NCI-H510A treated with DMSO at 0.1 percent for 48 hours (cell line): ENCODE results near the gene ZNF557.
A peak's percentile ranks its signal among the peaks of the same experiment; 100 is the strongest.

ENCODE experiments used
- DNase-seq: peaks from one replicate; lab custom pipeline; 2025; lab: John Stamatoyannopoulos, UW

The ZNF557 gene

DNA sequence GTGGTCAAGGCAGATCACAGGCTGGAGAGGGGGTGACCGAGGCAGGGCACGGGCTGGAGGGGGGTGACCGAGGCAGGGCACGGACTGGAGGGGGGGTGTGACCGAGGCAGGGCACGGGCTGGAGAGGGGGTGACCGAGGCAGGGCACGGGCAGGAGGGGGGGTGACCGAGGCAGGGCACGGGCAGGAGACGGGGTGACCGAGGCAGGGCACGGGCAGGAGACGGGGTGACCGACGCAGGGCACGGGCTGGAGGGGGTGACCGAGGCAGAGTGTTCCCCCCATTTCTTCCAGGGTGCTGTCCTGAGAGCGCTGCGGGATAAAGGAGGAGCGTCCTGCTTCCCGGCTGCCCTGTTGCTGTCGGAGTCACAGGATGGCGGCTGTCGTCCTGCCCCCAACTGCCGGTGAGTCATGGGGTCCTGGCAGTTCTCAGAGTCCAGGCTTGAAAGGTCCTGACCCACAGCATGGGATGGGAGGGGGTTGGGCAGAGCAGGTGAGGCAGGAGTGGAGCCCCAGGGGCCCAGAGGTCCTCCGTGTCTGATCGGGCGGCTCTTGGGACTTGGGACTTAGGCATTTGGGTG lies 5.3 kb downstream of the ZNF557 start:
- no peak for DNase-seq

DNA sequence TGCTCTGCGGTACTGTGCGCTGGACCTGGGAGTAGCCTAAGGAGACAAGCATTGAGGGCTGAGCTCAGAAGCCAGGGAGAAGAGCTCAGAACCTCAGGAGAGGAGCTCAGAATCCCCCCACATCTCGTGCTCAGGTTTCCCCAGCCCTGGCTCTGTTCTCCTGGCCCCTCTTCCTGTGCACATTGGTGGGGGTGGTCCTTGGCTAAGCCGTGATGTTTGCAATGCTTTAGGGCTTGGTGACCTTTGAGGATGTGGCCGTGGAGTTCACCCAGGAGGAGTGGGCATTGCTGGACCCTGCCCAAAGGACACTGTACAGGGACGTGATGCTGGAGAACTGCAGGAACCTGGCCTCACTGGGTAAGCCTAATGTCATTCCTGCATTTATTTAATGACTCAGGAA lies 6.6 kb downstream of the ZNF557 start:
- DNase-seq = no peak

DNA sequence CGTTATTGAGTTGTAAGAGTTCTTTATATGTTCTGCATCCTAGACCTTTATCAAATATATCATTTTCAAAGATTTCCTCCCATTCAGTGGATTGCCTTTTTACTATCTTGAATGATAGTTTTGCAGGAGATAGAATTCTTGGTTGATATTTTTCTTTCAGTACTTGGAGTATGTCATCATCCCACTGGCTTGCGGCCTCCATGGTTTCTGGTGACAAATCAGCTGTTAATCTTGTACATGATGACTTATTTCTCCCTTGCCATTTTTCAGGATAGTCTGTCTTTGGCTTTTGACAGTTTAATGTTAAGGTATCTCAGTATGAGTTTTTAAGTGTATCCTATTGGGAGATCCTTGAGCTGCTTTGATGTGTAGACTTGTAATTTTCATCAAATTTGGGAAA lies 8.5 kb downstream of the ZNF557 start:
- no peak for DNase-seq

DNA sequence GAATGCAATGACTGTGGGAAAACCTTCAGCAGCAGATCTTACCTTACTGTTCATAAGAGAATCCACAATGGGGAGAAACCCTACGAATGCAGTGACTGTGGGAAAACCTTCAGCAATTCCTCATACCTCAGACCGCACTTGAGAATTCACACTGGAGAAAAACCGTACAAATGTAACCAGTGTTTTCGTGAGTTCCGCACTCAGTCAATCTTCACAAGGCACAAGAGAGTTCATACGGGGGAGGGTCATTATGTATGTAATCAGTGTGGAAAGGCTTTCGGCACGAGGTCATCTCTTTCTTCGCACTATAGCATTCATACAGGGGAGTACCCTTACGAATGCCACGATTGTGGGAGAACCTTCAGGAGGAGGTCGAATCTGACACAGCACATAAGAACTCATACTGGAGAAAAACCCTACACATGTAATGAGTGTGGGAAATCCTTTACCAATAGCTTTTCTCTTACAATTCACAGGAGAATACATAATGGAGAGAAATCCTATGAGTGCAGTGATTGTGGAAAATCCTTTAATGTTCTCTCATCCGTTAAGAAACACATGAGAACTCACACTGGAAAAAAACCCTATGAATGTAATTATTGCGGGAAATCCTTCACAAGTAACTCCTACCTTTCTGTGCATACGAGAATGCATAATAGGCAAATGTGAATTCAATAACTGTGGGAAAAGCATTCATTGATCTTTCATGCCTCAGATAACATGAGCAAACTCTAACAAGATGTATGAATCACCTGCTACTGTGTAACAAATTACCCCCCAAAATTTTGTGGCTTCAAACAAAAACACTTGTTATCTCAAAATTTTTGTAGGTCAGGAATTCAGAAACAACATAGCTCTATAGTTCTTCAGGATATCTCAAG lies 13.8 kb downstream of the ZNF557 start:
- DNase-seq = no peak

DNA sequence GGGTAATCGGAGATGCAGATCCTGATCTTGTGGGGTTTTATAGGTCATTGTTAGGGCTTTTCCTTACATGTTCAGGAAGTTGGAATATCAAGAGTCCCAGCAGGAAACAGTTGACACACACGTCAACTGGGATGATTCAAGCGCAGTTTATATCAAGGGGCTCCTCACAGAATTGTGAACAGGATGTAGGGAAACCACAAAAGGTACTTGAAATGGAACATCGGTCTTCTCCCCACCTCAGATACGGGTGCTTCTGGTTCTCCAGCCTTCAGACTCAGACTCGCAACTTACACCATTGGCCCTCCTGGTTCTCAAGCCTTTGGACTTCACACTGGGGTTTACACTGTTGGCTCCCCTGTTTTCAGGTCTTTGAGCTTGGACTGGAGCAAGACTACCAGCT lies 19.5 kb downstream of the ZNF557 start:
- DNase-seq = no peak

DNA sequence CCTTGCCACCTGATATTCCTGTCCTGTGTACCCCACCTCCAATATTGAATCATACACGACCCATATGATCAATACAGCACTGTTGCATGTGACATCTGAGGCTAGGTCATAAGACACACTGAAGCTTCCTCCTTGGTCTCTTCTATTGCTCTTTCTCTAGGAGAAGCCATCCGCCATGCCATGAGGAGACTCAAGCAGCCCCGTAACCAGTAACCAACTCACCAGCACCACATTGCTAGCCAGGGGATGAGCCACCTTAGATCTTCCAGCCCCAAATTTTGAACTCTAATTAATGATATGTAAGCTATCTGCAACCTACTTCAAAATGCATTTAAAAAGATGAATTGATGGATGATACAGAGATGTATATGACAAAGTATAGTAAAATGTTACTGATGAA lies 28.6 kb downstream of the ZNF557 start:
- no peak for DNase-seq

DNA sequence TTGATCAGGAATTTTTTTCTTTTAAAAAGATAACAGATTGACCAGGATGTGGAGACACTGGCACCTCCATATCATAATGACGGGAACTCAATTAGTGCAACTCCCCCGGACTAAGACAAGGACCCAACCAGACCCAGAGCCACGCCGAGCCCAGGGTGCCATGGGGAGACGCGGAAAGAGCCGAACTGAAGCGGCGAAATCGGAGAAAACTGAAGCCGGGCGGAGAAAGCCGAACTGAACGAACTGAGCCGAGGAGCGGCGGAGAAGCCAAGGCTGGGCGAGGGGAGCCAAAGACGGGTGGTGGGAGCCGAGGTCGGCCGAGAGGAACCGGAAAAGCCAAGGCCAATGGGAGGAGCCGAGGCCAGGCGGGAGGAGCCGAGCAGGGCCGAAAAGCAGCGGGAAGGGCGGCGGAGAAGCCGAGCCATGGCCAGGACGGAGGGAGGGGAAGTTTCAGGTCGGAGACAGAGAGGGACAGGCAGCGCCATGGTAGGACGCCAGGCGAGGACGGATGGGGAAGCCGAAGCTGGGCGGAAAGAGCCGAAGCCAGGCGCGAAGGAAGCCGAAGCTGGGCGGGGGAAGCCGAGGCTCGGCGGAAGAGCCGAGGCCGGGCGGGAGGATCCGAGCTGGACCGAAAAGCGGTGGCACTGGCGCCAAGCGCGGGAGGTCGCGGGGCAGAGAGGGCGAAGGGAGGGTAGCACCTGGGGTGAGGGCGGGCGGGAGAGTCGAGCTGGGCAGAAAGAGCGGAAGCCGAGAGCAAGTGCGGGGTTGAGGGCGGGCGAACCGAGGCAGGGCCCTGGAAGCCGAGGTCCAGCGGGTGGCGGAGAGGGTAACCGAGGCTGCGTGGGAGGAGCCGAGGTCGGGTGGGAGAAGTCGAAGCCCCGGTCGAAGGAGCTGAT lies 29.4 kb downstream of the ZNF557 start:
- DNase-seq = peak; percentile 94

DNA sequence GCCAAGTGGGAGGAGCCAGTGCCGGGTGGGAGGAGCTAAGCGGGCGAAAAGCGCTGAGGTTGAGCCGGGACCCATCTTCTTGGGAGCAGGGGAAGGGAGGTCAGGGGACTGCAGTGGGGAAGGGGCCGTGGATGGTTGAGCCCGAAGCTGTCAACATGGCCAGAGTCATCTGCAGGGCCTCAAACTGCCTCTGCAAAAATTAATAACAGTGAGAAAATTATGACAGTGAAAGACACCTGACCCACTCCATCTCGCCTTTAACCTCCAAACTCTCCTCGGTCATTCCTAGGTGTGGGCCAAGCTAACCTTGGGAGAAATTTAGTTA lies 30.1 kb downstream of the ZNF557 start:
- DNase-seq = no peak

DNA sequence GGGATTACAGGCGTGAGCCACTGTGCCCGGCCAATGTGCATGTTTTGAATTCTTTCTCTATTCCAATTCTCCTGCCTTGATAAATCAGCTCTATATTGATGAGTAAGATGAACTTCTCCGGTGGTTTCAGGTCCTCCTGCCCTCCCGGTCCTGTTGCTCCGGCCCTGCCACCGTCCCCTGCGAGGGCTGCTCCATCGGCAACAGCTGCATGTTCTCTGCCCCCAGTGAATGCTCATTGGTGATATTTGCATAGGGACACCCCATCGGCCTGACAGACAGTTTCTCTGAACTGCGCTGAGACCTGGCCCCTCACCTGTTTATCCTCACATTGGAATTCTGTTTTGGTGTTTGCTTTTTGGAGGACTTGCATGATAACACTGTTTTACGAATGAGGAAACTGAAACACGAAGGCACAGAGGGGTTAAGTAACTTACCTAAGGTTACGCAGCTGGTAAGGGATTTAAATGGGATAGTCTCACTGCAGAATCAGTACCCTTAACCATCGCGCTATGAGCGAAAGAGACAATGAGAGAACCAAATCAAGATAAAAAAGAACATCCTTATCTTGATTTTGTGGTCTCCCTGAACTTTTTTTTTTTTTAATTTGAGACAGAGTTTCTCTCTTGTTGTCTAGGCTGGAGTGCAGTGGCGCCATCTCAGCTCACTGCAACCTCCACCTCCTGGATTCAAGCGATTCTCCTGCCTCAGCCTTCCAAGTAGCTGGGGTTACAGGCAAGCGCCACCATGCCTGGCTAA lies 32.2 kb downstream of the ZNF557 start:
- DNase-seq = no peak

DNA sequence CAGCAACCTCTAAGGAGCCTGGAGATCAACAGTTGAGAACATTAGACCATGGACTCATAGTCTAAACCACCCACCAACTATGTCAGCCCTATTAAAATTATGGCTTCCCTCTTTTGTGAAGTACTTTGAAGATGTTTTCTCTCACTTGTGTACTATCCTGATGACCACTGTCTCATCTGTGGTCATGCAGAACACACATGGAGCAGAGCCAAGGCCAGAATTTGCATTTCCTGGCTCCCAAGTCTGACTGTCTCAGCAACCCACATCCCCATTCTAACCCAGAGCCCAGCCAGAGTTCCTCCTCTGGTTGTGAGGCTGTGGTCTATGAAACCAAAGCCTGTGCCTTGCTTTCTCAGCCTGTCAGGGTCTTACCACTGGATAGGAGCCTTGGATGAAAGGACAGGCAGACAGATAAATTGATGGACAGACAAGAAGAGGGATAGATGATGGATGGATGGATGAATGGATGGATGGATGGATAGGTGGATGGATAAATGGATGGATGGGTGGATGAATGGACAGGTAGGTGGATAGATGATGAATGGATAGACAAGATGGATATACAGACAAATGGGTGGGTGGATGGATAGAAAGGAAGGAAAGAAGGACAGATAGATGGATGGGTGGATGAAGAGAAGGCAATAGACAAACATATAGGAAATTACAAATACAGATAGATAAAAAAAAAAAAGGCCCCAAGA lies 35.4 kb downstream of the ZNF557 start:
- no peak for DNase-seq

DNA sequence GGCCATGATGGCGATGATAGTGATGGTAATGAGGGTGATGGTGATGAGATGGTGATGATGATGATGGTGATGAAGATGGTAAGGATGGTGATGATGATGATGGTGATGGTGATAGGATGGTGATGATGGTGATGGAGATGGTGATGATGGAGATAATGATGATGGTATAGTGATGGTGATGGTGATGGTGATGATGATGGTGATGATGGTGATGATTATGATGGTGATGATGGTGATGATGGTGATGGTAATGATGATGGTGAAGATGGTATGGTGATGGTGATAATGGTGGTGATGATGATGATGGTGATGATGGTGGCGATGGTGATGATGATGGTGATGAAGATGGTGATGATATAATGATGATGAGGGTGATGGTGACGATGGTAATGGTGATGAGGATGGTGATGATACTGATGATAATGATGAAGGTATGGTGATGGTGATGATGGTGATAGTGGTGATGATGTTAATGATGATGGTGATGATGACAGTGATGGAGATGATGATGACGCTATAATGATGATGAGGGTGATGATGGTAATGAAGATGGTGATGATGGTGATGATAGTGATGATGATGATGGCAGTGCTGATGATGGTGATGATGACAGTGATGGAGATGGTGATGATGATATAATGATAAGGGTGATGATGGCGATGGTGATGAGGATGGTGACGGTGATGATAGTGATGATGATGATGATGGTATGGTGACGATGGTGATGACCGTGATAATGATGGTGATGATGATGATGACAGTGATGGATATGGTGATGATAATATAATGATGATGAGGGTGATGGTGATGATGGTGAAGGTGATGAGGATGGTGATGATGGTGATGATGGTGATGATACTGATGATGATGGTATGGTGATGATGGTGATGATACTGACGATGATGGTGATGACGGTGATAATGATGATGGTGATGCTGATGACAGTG lies 37.5 kb downstream of the ZNF557 start:
- no peak for DNase-seq

DNA sequence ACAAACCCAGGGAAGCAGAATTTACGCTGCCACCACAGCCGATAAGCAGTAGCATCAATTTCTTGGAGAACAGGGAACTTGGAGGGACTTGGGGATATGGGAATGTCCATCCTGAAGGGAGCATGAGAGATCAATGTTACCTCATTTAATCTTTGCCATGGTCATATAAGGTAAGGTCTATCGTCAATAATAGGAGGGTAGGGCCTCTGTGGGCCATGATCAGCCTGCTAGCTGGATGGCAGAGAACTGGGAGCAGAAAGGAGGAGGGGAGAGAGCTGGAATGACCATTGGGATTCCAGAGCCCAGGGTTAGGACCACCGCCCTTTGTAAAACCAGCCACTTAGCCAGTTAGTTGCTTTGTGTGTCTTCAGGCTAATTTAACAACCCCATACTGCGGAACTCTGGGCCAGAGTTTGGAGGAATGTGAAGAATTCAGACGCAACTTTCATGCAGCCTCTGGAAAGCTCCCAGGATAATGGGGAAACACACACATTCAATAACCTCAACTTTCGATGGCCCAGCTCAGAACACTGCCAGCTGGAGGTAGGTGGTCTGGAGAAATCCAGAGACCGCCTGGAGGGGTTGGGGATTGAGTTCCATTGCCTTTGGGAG lies 40.3 kb downstream of the ZNF557 start:
- no peak for DNase-seq

DNA sequence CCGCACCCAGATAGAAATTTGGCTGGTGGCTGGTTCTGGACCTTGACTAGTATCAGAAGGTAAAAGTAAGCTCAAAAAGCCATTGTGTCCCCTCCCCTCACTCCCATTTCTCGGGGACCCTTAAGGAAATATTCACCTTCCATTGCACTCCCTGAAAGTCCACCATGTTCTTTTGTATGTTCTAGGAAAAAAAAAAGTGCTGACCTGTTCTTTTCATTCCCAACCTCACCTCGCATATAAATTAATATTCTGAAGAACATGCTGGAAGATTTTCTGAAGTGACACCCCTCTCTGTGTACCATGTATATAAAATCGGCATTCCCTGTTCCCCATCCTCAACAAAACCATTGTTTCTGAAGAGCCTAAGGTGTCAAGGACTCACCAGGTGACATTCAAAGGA lies 43.2 kb downstream of the ZNF557 start:
- DNase-seq = no peak

DNA sequence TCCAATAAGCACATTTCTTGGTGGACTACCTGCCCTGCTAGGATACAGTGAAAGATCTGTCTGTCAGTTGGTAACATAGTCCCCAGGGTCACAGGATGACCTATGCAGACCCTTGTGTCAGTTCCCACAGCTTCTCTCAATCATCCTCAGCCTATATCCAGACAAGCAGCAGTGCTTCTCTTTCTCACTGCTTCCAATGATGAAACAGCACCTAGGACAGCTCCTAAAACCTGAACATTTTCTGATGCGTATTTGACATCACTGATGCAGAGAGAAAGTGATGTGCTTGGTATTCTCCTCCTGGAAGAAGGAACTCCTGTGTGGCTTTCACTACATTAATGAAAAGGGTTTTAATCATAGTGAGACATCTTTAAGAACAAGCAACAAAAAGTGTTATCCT lies 43.7 kb downstream of the ZNF557 start:
- no peak for DNase-seq

DNA sequence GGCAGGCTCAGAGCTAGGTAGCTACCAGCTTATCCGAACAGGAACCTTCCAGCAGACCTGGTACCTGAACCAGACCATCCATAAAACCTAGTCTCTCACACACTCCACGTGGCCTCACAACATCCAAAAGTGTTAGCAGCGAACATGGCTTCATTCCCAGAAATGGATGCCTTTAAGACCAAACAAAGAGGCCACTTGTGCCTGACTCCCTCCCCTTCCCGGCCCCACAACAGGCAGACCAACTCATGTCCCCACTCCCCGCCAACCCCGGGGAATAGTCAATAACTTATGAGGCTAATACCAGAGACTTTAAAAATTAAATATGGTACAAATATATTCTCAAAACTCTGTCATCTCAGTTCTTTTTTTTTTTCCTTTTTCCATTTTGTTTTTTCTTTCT lies 46.2 kb downstream of the ZNF557 start:
- no peak for DNase-seq

DNA sequence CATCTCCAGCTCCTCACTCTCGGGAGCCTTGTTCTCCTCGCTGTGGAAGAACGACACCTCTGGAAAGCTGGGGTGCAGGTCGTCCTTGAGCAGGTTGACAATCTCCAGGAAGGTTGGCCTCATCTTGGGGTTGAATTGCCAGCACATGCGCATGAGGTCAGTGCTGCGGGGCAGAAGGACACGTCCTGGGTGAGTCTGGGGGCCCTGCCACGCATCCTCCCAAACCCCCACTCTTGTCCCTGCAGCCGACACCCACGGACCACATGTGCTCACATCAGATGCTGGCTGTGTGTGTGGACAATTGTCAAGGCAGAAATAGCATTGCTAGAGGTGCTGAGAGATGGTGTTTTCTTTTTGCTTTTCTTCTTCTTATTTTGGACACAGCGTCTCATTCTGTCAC lies 47.7 kb downstream of the ZNF557 start:
- DNase-seq = no peak

DNA sequence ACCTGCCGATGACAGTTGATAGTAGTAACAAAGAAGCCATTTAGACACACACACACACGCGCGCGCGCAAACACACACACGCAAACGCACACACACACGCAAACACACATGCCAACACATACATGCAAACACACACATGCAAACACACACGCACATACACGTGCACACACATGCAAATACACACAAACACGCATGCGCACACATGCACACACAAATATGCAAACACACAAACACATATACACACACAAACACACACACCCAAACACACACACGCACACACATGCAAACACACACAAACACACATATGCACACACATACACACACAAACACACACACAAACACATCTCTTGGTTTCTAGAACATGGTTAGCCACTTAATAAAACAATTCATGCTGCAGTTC lies 50.1 kb downstream of the ZNF557 start:
- no peak for DNase-seq

DNA sequence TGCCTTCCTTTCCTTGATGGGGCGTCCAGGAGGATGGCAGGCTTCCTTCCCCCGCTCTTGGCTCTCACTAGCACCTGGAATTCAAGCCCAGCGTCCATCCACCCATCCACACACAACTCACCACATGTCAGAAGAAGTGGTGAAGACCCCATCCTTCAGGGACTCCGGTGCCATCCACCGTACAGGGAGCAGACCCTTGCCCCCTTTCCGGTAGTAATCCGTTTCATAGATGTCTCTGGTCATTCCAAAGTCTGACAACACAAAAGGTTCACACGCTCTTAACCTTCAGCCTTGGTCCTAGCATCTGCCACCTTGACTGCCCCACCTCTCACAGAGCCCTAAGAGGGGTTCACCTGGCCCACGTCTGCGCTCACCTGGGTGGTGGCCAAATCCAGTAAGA lies 51.0 kb downstream of the ZNF557 start:
- DNase-seq = no peak

DNA sequence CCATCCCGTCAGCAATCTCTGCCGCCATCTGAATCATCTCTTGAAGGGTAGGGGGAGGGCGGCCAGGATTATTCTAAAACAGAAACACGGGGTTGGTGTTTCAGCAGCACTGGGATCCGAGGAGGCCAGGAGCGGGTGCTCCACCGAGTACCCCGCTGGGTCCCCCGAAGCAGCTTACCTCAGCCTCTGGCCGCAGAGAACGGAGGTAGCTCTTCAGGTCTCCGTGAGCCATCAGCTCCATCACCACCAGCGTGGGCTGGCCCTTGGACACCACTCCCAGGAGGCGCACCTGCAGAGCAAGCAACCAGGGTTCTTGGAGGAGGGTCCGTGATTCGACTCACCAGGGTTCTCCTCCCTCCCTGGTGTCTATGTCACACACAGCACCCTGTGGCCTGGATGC lies 53.2 kb downstream of the ZNF557 start:
- no peak for DNase-seq

DNA sequence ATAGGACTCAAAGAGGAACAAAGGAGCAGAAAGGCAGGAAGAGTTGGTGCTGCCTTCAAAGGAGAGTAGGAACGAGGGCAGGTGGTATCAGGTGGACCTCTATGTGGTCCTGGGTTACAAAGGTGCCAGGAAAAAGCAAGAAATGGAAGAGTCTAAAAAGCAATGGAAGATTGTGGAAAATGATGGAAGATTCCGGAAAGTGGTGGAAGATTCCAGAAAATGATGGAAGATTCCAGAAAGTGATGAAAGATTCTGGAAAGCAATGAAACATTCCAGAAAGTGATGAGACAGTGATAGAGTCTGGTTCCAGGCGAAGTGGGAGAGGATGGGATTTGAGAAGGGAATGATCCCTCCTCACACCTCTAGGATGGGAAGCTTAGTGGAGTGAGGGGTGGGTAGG lies 55.3 kb downstream of the ZNF557 start:
- no peak for DNase-seq
